ENCODE data around the gene MYLK4. TPM values are rescaled to one million over a fixed set of nuclear protein-coding genes. Genes with fewer than 3 reads are reported as not detected.
A peak's percentile ranks its signal among the peaks of the same experiment; 100 is the strongest.

The MYLK4 gene
- total and polyA plus RNA-seq, 2 of the 13 experiments (the other 11 are each of a cell fraction or from before 2014, with no cell fraction given): 0.26 to 0.29 TPM

DNA sequence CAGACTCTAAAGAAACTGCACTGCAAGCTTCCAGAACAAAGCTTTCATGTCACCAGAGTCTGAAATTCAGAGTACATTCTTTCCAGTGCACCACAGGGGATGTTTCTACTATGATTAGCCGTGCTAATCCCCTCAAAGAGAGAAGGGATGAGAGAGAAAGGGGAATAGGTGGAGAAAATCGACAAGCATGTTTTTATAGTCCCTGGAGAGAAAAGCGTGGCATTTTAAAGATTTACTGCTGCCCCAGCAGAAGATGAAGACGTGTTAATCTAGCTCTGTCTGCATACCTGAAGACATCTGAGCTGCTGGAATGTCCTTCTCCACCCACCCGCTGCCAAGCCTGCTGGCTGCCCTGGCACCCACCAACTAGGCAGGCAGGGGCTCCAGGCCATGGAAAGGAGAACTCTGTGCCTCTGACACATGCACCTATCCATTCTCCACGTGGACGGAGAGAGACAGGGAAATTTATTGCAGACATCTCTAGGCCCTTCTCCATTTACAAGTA, 4.1 kb downstream of the MYLK4 start:
- ChIA-PET POLR2A (interaction anchor here (0.8 kb wide), 1 partner anchor 19 kb away, joined by 3 read pairs; the partner anchor contains the start of gene WRNIP1), CTCF (ENCODE audit: low intra/inter-chr PET ratio, low total read pairs) (no interaction called here)
- peaks cover 30% of the 10 kb centered on the region for H3K4me1 ChIP-seq (ENCODE audit: insufficient read depth, low read length)
- no peak overlapping the region for H3K4me3 ChIP-seq (replicated peaks in 1 of 3; ENCODE audit: insufficient read depth in 1 of 3, low read depth in 2 of 3, low read length in 3 of 3)
- TF ChIP-seq, protein P1, sequence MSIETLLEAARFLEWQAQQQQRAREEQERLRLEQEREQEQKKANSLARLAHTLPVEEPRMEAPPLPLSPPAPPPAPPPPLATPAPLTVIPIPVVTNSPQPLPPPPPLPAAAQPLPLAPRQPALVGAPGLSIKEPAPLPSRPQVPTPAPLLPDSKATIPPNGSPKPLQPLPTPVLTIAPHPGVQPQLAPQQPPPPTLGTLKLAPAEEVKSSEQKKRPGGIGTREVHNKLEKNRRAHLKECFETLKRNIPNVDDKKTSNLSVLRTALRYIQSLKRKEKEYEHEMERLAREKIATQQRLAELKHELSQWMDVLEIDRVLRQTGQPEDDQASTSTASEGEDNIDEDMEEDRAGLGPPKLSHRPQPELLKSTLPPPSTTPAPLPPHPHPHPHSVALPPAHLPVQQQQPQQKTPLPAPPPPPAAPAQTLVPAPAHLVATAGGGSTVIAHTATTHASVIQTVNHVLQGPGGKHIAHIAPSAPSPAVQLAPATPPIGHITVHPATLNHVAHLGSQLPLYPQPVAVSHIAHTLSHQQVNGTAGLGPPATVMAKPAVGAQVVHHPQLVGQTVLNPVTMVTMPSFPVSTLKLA (IDR thresholded peaks at IDR 0.05): peak; percentile 96
- TF ChIP-seq RXRA (CRISPR knock-in tag; IDR thresholded peaks at IDR 0.05): no peak
- TF ChIP-seq MIXL1 (CRISPR knock-in tag; IDR thresholded peaks at IDR 0.05): no peak
- H2AFZ ChIP-seq (ENCODE audit: low read length): no peak overlapping the region
- peaks cover 2 to 6% of the 10 kb centered on the region in 2 experiments; a peak in 2 of 5 replicates for H3K27me3 ChIP-seq (ENCODE audit: control insufficient read depth in 1 of 2, insufficient read depth in 2 of 2, low read length in 2 of 2)
- ATAC-seq: no peak
- in situ Hi-C loops (cut with HindIII; ENCODE audit: extremely low pct_ligation_motif_present, low pct_unique_long_range_greater_than_20kb): loop anchor here (5.0 kb wide), 1 partner anchor 1149 kb away; no protein-coding TSS in a partner anchor
- no peaks in the 10 kb centered on the region for H3K36me3 ChIP-seq (replicated peaks in 1 of 2; ENCODE audit: control insufficient read depth in 1 of 2, insufficient read depth in 2 of 2, low read length in 2 of 2)
- no peaks in the 10 kb centered on the region for H3K79me2 ChIP-seq (ENCODE audit: insufficient read depth, low read length)
- BruUV-seq (replicated peaks): no TSS peak
- 32% methylated on average over 7 of the region's 7 CpGs for WGBS (ENCODE audit: low lambda C conversion rate)
- no peak for DNase-seq (ENCODE audit: low spot score)
- FAIRE-seq: no peak
- H3K9me3 ChIP-seq (ENCODE audit: low read length): no peaks in the 10 kb centered on the region
- H3K9ac ChIP-seq (ENCODE audit: insufficient read depth, low read depth, low read length): no peak overlapping the region
- intact Hi-C loops (cut with micrococcal nuclease; ENCODE audit: unreplicated experiment): no loop called here
- no peaks in the 10 kb centered on the region for H4K20me1 ChIP-seq (ENCODE audit: insufficient read depth, low read length)
- H3K27ac ChIP-seq (ENCODE audit: extremely low read length, insufficient read depth, low read length): no peak overlapping the region
- no peak overlapping the region for H3K4me2 ChIP-seq (ENCODE audit: low read depth, low read length)

DNA sequence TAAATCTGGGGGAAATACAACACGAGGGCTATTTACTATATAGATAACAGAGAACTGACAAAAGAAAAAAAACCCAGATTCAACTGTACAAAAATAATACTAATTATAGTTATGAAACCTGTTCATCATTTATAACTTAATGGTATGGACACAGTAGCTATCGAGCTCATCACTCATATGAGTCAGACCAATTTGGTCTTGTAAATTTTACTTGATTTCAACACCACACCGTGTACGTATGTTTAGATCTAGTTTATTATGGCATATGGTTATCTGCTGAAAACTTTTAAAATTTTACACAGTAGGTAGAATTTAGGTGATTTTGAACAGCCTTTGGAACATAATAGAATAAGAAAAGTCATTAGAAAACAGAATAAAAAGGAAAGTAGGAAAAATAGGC, 5.5 kb downstream of the MYLK4 start:
- Histone ChIP-seq H3K4me1 (ENCODE audit: insufficient read depth, low read length) (peaks cover 25% of the 10 kb centered on the region), H3K4me3 (replicated peaks in 1 of 3; ENCODE audit: insufficient read depth in 1 of 3, low read depth in 2 of 3, low read length in 3 of 3) (no peak overlapping the region), H3K79me2 (ENCODE audit: insufficient read depth, low read length) (no peaks in the 10 kb centered on the region), H2AFZ (ENCODE audit: low read length) (no peak overlapping the region), H3K9me3 (ENCODE audit: low read length) (no peaks in the 10 kb centered on the region), H3K4me2 (ENCODE audit: low read depth, low read length) (no peak overlapping the region), H3K36me3 (replicated peaks in 1 of 2; ENCODE audit: control insufficient read depth in 1 of 2, insufficient read depth in 2 of 2, low read length in 2 of 2) (no peaks in the 10 kb centered on the region), H3K27me3 (ENCODE audit: control insufficient read depth in 1 of 2, insufficient read depth in 2 of 2, low read length in 2 of 2) (peaks cover 0 to 6% of the 10 kb centered on the region in 2 experiments; a peak in 1 of 5 replicates), H4K20me1 (ENCODE audit: insufficient read depth, low read length) (no peaks in the 10 kb centered on the region), H3K9ac (ENCODE audit: insufficient read depth, low read depth, low read length) (no peak overlapping the region), H3K27ac (ENCODE audit: extremely low read length, insufficient read depth, low read length) (no peak overlapping the region)
- no peak for FAIRE-seq
- ChIA-PET POLR2A (no interaction called here), CTCF (ENCODE audit: low intra/inter-chr PET ratio, low total read pairs) (interaction anchor here (0.7 kb wide), 1 partner anchor 790 kb away, joined by 3 read pairs; no protein-coding TSS in a partner anchor)
- intact Hi-C loops (cut with micrococcal nuclease; ENCODE audit: unreplicated experiment) (no loop called here), in situ Hi-C loops (cut with HindIII; ENCODE audit: extremely low pct_ligation_motif_present, low pct_unique_long_range_greater_than_20kb) (loop anchor here (5.0 kb wide), 1 partner anchor 1148 kb away; no protein-coding TSS in a partner anchor)
- no peak for ATAC-seq
- 57% methylated on average over 4 of the region's 4 CpGs for WGBS (ENCODE audit: low lambda C conversion rate)
- no TSS peak for BruUV-seq (replicated peaks)
- DNase-seq (ENCODE audit: low spot score): no peak
- TF ChIP-seq RARA (CRISPR knock-in tag; IDR thresholded peaks at IDR 0.05) (no peak), MAFF (IDR thresholded peaks at IDR 0.05; ENCODE audit: low read depth, low read length) (no peak), HOXA5 (CRISPR knock-in tag; IDR thresholded peaks at IDR 0.05) (no peak), SOX6 (IDR thresholded peaks at IDR 0.05) (no peak), SOX6 (CRISPR knock-in tag; IDR thresholded peaks at IDR 0.05) (no peak), ZNF550 (CRISPR knock-in tag; IDR thresholded peaks at IDR 0.05; ENCODE audit: borderline replicate concordance) (no peak), CCAR2 (optimal IDR thresholded peaks at IDR 0.05; ENCODE audit: low read depth, low read length) (no peak), BRCA1 (CRISPR knock-in tag; IDR thresholded peaks at IDR 0.05) (no peak), SALL2 (CRISPR knock-in tag; IDR thresholded peaks at IDR 0.05) (no peak), ZNF589 (CRISPR knock-in tag; conservative IDR thresholded peaks at IDR 0.05) (no peak), NCOA5 (CRISPR knock-in tag; IDR thresholded peaks at IDR 0.05) (no peak), TARDBP (CRISPR knock-in tag; IDR thresholded peaks at IDR 0.05) (no peak), CCDC6 (CRISPR knock-in tag; IDR thresholded peaks at IDR 0.05) (no peak)
- TF ChIP-seq, protein P2, sequence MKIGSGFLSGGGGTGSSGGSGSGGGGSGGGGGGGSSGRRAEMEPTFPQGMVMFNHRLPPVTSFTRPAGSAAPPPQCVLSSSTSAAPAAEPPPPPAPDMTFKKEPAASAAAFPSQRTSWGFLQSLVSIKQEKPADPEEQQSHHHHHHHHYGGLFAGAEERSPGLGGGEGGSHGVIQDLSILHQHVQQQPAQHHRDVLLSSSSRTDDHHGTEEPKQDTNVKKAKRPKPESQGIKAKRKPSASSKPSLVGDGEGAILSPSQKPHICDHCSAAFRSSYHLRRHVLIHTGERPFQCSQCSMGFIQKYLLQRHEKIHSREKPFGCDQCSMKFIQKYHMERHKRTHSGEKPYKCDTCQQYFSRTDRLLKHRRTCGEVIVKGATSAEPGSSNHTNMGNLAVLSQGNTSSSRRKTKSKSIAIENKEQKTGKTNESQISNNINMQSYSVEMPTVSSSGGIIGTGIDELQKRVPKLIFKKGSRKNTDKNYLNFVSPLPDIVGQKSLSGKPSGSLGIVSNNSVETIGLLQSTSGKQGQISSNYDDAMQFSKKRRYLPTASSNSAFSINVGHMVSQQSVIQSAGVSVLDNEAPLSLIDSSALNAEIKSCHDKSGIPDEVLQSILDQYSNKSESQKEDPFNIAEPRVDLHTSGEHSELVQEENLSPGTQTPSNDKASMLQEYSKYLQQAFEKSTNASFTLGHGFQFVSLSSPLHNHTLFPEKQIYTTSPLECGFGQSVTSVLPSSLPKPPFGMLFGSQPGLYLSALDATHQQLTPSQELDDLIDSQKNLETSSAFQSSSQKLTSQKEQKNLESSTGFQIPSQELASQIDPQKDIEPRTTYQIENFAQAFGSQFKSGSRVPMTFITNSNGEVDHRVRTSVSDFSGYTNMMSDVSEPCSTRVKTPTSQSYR (CRISPR knock-in tag; IDR thresholded peaks at IDR 0.05; ENCODE audit: borderline replicate concordance): no peak

All from HepG2 (cell line).